ACC112 (cell line): ENCODE measurements around the gene SLC26A11.
A peak's percentile ranks its signal among the peaks of the same experiment; 100 is the strongest.
"Not testable (repeated sequence)": the region's sequence is repeated elsewhere in the genome, so short reads cannot be mapped to it uniquely, and the experiment has no call there.

Experiments used
- H2AFZ ChIP-seq: fragments of 200-600 bp; sonication (generic); one replicate; pipeline ENCODE4 v1.6.0; 2017; ENCODE audit warnings: antibody characterized with exemption, low read length; ENCODE audit not compliant: unreplicated experiment
- H3K27ac ChIP-seq: fragments of 200-600 bp; sonication (generic); 2 replicates; pipeline ENCODE4 v1.5.1; 2014; ENCODE audit warnings: low read depth, mild to moderate bottlenecking, antibody characterized with exemption, low read length, moderate library complexity
- H3K27me3 ChIP-seq: fragments of 200-600 bp; sonication (generic); 2 replicates; pipeline ENCODE4 v1.6.1; 2014; ENCODE audit warnings: mild to moderate bottlenecking, antibody characterized with exemption, low read length, moderate library complexity, mixed read lengths; ENCODE audit not compliant: insufficient read depth
- H3K36me3 ChIP-seq: fragments of 200-600 bp; sonication (generic); 2 replicates; pipeline ENCODE4 v1.6.1; 2016; ENCODE audit warnings: mild to moderate bottlenecking, antibody characterized with exemption, low read length, moderate library complexity, mixed read lengths; ENCODE audit not compliant: insufficient read depth
- H3K4me1 ChIP-seq: fragments of 200-600 bp; sonication (generic); one replicate; pipeline ENCODE4 v1.6.1; 2016; ENCODE audit warnings: low read length, mixed read lengths; ENCODE audit not compliant: insufficient read depth, unreplicated experiment, control insufficient read depth
- H3K4me3 ChIP-seq: fragments of 200-600 bp; sonication (generic); 2 replicates; pipeline ENCODE4 v1.5.1; 2014; ENCODE audit warnings: mild to moderate bottlenecking, low read depth, low read length
- H3K79me2 ChIP-seq: fragments of 200-600 bp; sonication (generic); one replicate; pipeline ENCODE4 v1.6.0; 2016; ENCODE audit warnings: low read length; ENCODE audit not compliant: control insufficient read depth, unreplicated experiment, insufficient read depth

The SLC26A11 gene

DNA sequence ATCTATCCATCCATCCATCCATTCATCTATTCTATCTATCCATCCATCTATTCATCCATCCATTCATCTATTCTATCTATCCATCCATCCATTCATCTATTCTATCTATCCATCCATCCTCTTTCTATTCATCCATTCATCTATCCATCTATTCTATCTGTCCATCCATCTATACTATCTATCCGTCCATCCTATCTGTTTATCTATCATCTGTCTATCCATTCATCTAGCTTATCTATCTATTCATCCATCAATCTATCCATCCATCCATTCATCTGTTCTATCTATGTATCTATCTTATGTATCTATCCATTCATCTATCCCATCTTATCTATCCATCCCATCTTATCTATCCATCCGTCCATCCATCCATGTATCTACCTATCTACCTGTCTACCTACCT lies 49.2 kb downstream of the SLC26A11 start:
- Histone ChIP-seq H3K79me2 (peaks cover 88% of the 10 kb centered on the region), H3K27ac (no peak overlapping the region), H3K4me1 (peaks cover 16% of the 10 kb centered on the region), H2AFZ (no peak overlapping the region), H3K27me3 (no peaks in the 10 kb centered on the region), H3K4me3 (no peak overlapping the region), H3K36me3 (peaks cover 44% of the 10 kb centered on the region)

DNA sequence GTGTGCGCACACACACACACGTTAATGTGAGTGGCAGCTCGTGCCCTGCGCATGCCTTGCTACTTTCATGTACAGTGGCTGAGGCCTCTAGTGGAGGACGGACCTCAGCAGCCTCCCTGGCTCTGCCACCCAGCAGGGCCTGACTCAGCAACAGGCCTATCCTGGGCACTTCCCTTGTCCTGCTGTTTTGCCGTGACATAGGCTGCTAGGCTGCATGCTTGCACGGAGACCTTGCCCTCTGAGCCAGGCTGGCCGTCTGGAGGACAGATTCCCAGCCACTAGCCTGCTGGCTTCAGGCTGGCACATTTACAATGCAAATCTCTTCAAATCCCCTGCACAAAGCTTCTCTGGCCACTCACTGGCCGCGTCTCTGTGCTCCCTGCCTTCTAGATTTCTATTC lies 49.9 kb downstream of the SLC26A11 start:
- Histone ChIP-seq H2AFZ (no peak overlapping the region), H3K27me3 (no peaks in the 10 kb centered on the region), H3K4me1 (peaks cover 12% of the 10 kb centered on the region), H3K4me3 (no peak overlapping the region), H3K36me3 (peaks cover 46% of the 10 kb centered on the region), H3K27ac (no peak overlapping the region), H3K79me2 (peaks cover 85% of the 10 kb centered on the region)

- H3K79me2 ChIP-seq = peaks cover 81% of the 10 kb centered on the region
- no peaks in the 10 kb centered on the region for H3K27me3 ChIP-seq
- peaks cover 40% of the 10 kb centered on the region for H3K36me3 ChIP-seq
- H3K27ac ChIP-seq = no peak overlapping the region
- H2AFZ ChIP-seq = no peak overlapping the region
- H3K4me1 ChIP-seq = peaks cover 4% of the 10 kb centered on the region
- no peak overlapping the region for H3K4me3 ChIP-seq
These were observed 50.6 kb downstream of the SLC26A11 start for GRCh38 chr17:80270836-80271235.

DNA sequence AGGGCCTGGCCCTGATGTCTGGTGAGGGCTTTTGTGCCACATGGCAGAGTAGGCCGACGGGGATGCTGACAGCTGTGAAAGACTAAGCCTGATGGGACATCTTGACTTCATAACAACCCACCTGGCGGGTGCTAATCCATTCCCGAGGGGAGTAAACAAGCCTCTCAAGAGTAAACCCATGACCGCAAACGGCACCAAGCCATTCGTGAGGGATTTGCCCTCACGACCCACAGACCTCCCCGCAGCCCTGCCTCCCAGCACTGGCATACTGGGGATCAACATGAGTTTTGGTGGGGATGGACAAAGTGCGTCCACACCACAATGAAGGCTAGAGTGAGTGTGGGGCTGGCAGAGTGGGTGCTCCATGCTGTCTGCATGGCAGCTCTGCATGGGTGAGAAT lies 52.1 kb downstream of the SLC26A11 start:
- H3K4me1 ChIP-seq = no peaks in the 10 kb centered on the region
- H3K36me3 ChIP-seq = peaks cover 40% of the 10 kb centered on the region
- no peak overlapping the region for H2AFZ ChIP-seq
- H3K27me3 ChIP-seq = no peaks in the 10 kb centered on the region
- H3K27ac ChIP-seq = no peak overlapping the region
- H3K4me3 ChIP-seq = no peak overlapping the region
- peaks cover 75% of the 10 kb centered on the region for H3K79me2 ChIP-seq

DNA sequence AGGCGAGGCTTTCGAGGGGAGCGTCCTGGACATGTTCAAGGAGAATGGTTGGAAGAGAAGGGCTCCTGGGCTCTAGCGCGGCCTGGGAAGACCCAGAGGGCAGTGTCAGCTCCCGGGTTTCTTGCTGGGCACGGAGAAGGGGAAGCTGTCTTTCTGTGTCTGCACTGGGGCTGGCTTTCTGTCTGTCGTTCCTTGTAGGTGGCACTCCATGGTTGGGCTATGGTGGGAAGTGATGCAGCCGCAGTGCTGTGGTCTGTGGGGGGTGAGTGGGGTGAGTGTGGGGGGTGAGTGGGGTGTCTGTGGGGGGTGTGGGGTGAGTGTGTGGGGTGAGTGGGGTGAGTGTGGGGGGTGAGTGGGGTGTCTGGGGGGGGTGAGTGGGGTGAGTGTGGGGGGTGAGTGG lies 54.1 kb downstream of the SLC26A11 start:
- Histone ChIP-seq H3K27me3 (no peaks in the 10 kb centered on the region), H3K4me3 (no peak overlapping the region), H3K4me1 (peaks cover 19% of the 10 kb centered on the region), H3K27ac (no peak overlapping the region), H3K79me2 (peaks cover 73% of the 10 kb centered on the region), H3K36me3 (peaks cover 25% of the 10 kb centered on the region), H2AFZ (no peak overlapping the region)

GRCh38 chr17:80274871-80275449 lies 54.7 kb downstream of the SLC26A11 start:
- peaks cover 24% of the 10 kb centered on the region for H3K4me1 ChIP-seq
- no peak overlapping the region for H3K27ac ChIP-seq
- peaks cover 19% of the 10 kb centered on the region for H3K36me3 ChIP-seq
- H3K79me2 ChIP-seq = peaks cover 66% of the 10 kb centered on the region
- no peak overlapping the region for H2AFZ ChIP-seq
- H3K27me3 ChIP-seq = no peaks in the 10 kb centered on the region
- no peak overlapping the region for H3K4me3 ChIP-seq

DNA sequence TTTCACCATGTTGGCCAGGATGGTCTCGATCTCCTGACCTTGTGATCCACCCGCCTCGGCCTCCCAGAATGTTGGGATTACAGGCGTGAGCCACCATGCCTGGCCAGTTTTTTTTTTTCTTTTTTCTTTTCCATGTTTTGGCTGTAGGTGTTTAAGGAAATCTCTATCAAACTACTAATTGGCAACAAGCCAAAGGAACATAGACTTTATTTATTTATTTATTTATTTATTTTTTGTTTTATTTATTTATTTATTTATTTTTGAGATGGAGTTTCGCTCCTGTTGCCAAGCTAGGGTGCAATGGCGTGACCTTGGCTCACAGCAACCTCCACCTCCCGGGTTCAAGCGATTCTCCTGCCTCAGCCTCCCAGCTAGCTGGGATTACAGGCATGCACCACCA lies 55.6 kb downstream of the SLC26A11 start:
- peaks cover 65% of the 10 kb centered on the region for H3K79me2 ChIP-seq

DNA sequence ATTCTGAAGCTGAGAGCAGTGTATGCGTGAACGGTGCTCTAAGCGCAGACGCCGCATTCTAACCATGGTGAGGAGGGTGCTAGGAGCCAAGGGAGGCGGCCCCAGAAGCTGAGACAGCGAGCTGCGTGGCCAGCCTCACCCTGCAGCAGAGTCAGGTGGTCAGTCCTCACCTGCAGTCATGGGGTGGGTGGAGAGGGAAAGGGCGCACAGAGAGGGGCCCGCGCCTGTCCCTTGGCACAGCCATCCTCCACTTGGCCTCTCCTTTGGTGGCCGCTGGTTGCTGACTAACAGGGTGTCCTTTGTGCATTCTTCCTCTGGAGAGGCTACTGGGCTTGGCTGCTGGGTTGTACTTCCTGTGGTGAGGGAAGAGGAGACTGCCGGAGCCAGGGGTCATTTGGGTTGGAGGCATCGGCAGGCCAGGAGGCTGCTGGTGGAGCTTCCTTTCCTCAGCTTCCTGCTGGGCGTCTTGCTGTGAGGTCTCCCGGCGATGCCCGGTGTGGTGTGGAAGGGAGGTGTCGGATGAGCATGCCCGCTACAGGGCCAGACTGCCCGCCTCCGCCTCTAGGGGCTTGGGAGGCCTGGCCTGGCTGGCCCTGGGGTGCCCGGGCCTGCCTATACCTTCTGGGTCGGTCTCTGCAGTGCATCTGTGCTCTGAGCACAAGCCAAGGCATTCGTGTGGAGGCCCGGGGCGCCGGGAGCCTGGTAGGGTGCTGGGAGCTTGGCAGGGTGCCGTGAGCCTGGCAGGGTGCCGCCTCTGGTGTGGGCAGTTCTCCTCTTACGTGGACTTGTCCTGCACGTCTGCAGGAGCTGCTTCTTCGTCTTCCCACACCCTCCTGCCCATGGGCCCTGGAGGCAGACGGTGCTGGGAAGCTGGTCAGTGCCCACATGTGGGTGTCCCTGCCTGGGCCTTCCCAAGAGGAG lies 57.8 kb downstream of the SLC26A11 start:
- Histone ChIP-seq H3K79me2 (peaks cover 65% of the 10 kb centered on the region), H3K36me3 (peaks cover 12% of the 10 kb centered on the region; the same call in 1 of the 2 replicates), H2AFZ (no peak overlapping the region), H3K27ac (peak overlapping the region; percentile 12; the same call in 1 of the 2 replicates), H3K27me3 (no peaks in the 10 kb centered on the region), H3K4me3 (no peak overlapping the region), H3K4me1 (peaks cover 29% of the 10 kb centered on the region)

More for the DNA sequence above, 55.6 kb downstream of the SLC26A11 start:
- not testable (repeated sequence) for H3K27me3 ChIP-seq, H3K4me3 ChIP-seq, H2AFZ ChIP-seq, H3K27ac ChIP-seq
- peaks cover 16% of the 10 kb centered on the region; the same call in 1 of the 2 replicates for H3K36me3 ChIP-seq
- H3K4me1 ChIP-seq = peaks cover 29% of the 10 kb centered on the region

GRCh38 chr17:80279895-80280294 lies 59.7 kb downstream of the SLC26A11 start:
- no peak overlapping the region for H3K4me3 ChIP-seq
- H2AFZ ChIP-seq = no peak overlapping the region
- H3K36me3 ChIP-seq = peaks cover 14% of the 10 kb centered on the region; the same call in 1 of the 2 replicates
- H3K27me3 ChIP-seq = no peaks in the 10 kb centered on the region
- H3K27ac ChIP-seq = peak overlapping the region; percentile 37; the same call in 1 of the 2 replicates
- peaks cover 66% of the 10 kb centered on the region for H3K79me2 ChIP-seq
- peaks cover 29% of the 10 kb centered on the region for H3K4me1 ChIP-seq

DNA sequence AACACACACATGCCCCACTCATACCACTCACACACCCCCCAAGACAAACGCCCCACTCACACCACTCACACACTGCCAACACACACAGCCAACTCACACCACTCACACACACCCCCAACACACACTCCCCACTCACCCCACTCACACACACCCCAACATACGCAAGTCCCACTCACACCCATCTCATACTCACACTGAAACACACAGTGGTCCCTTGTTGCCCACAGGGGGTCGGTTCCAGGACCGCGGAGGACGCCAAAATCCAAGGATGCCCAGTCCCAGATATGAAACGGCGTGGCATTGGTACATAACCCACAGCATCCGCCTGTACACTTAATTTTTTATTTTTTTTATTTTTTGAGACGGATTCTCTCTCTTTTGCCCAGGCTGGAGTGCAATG lies 61.3 kb downstream of the SLC26A11 start:
- Histone ChIP-seq H3K79me2 (peaks cover 72% of the 10 kb centered on the region), H3K36me3 (peaks cover 8% of the 10 kb centered on the region; the same call in 1 of the 2 replicates), H3K4me1 (peaks cover 29% of the 10 kb centered on the region), H3K27ac (no peak overlapping the region), H2AFZ (no peak overlapping the region), H3K4me3 (no peak overlapping the region), H3K27me3 (no peaks in the 10 kb centered on the region)
